GM23338 (cell line): ENCODE results near the gene GAGE12H.
"Not testable (repeated sequence)": the region's sequence is repeated elsewhere in the genome, so short reads cannot be mapped to it uniquely, and the experiment has no call there.

ENCODE experiments used
- CTCF ChIP-seq, 2 experiments: fragments of 200-600 bp in 1 of 2; sonication (generic) in 1 of 2; conservative IDR thresholded peaks; 2 replicates each; pipeline versions ENCODE4 v1.5.1 to v1.6.1; 2016 to 2017; ENCODE audit warnings: antibody characterized with exemption in 2 of 2, low read depth in 2 of 2, mild to moderate bottlenecking in 2 of 2, moderate library complexity in 1 of 2
- ETS1 ChIP-seq: IDR thresholded peaks from 2 replicates; pipeline ENCODE4 v1.6.1; 2016; ENCODE audit warnings: antibody characterized with exemption
- EZH2 ChIP-seq: fragments of 200-600 bp; sonication (generic); IDR thresholded peaks from one replicate; pipeline ENCODE4 v1.8.0; 2017; ENCODE audit warnings: antibody characterized with exemption, mild to moderate bottlenecking, low read depth; ENCODE audit not compliant: unreplicated experiment
- NANOG ChIP-seq: IDR thresholded peaks from 2 replicates; pipeline ENCODE4 v1.6.1; 2016; ENCODE audit warnings: antibody characterized with exemption, borderline replicate concordance
- POLR2AphosphoS5 ChIP-seq: IDR thresholded peaks from 2 replicates; pipeline ENCODE4 v1.6.1; 2016; ENCODE audit warnings: antibody characterized with exemption, low read depth
- REST ChIP-seq: IDR thresholded peaks from one replicate; pipeline ENCODE4 v1.6.1; 2018; ENCODE audit warnings: antibody characterized with exemption; ENCODE audit not compliant: unreplicated experiment

GRCh38 chrX:49590488-49590887, 10.7 kb downstream of the GAGE12H start:
- not testable (repeated sequence) for TF ChIP-seq CTCF (conservative IDR thresholded peaks at IDR 0.05; ENCODE audit: low read depth in 2 of 2); POLR2AphosphoS5; REST; ETS1; NANOG; EZH2
